ENCODE measurements around the gene RTN4R.
"Not testable (repeated sequence)": the region's sequence is repeated elsewhere in the genome, so short reads cannot be mapped to it uniquely, and the experiment has no call there.

Gene RTN4R

GRCh38 chr22:20271114-20271994 lies 3.2 kb upstream of the RTN4R start:
- Histone ChIP-seq H3K27me3 (replicated peaks) (peaks cover 9% of the 10 kb centered on the region), H3K36me3 (replicated peaks) (no peaks in the 10 kb centered on the region), H3K4me3 (ENCODE audit: low read depth, low read length) (no peak overlapping the region), H3K27ac (no peak overlapping the region)
- in situ Hi-C loops (cut with HindIII; ENCODE audit: low pct_ligation_motif_present, low sequenced_read_pairs) = no loop called here
- DNase-seq = no peak
- TF ChIP-seq CTCF (IDR thresholded peaks at IDR 0.05; ENCODE audit: low read depth, low read length, missing control alignments) = no peak

- H3K4me3 ChIP-seq (ENCODE audit: low read depth, low read length); H3K27ac ChIP-seq; in situ Hi-C loops (cut with HindIII; ENCODE audit: low pct_ligation_motif_present, low sequenced_read_pairs); H3K36me3 ChIP-seq (replicated peaks); DNase-seq; H3K27me3 ChIP-seq (replicated peaks): not testable (repeated sequence)
These were observed 2.3 kb upstream of the RTN4R start for GRCh38 chr22:20270190-20271113.

GRCh38 chr22:20269673-20270072 lies 1.6 kb upstream of the RTN4R start:
- in situ Hi-C loops (cut with HindIII; ENCODE audit: low pct_ligation_motif_present, low sequenced_read_pairs); H3K36me3 ChIP-seq (replicated peaks); H3K4me3 ChIP-seq (ENCODE audit: low read depth, low read length); DNase-seq; H3K27ac ChIP-seq; H3K27me3 ChIP-seq (replicated peaks): not testable (repeated sequence)

DNA sequence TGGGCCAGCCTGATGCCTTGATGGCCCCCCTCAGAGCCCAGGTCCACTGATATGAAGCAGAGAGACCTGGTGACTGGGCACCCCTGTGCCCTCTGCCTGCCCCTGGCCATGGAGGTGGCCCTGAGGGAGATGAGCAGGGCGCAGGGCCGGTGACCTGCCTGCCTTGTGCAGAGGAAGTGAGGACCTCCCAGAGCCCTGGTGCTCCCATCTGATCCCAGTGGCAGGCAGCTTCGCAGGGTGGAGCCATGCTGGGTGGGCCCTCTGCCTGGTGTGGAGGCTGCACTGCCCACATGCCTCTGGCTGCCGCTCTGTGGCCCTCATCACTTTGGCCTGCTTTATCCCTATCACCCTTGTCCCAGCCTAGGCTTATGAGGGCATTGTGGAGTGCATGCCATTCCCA lies 1.1 kb upstream of the RTN4R start:
- H3K27me3 ChIP-seq (replicated peaks); H3K4me3 ChIP-seq (ENCODE audit: low read depth, low read length); DNase-seq; H3K27ac ChIP-seq; in situ Hi-C loops (cut with HindIII; ENCODE audit: low pct_ligation_motif_present, low sequenced_read_pairs); H3K36me3 ChIP-seq (replicated peaks): not testable (repeated sequence)

DNA sequence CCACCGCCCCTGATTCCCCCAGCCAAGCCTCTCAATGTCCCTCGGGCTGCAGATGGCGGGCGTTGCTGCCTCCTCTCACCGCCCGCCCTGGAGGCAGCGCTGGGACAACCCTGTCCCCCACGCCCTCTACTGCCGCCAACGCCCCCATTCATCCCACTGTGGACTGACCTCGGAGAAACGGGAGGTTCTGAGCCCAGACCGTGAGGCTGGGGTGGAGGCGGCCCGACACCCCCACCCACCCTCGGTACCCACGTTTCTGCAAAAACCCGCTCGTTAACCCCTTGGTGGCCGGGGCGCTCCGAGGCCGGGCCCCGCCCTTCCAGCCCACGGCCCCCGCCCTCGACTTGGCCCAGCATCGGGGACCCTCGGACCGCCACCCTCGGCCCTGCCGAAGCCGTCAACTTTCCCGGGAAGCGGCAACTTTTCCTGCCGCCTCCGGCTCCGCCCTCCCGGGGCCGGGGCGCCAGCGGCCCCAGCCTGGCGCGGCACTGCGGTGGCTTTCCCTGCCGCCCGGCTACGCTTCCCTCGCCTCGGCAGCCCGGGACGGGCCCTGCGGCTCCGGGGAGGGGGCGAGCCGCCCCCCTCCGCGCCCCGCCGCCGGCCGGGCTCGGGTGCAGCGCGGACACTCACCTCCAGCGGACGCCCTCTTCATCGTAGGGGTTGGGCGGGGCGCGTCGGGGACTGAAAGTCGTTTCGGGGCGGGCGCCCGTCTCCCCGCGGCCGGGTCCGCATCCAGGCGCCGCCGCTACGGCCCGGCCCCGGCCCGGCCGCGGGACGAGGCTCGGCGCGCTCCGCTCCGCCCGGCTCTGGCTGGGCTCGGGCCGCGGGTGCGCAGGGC lies 458 bp downstream of the RTN4R start:
- no peak for DNase-seq
- no peaks in the 10 kb centered on the region for H3K36me3 ChIP-seq (replicated peaks)
- TF ChIP-seq CTCF (IDR thresholded peaks at IDR 0.05; ENCODE audit: low read depth, low read length, missing control alignments) = no peak
- H3K27ac ChIP-seq = no peak overlapping the region
- H3K27me3 ChIP-seq (replicated peaks) = peaks cover 9% of the 10 kb centered on the region
- in situ Hi-C loops (cut with HindIII; ENCODE audit: low pct_ligation_motif_present, low sequenced_read_pairs) = no loop called here
- no peak overlapping the region for H3K4me3 ChIP-seq (ENCODE audit: low read depth, low read length)

DNA sequence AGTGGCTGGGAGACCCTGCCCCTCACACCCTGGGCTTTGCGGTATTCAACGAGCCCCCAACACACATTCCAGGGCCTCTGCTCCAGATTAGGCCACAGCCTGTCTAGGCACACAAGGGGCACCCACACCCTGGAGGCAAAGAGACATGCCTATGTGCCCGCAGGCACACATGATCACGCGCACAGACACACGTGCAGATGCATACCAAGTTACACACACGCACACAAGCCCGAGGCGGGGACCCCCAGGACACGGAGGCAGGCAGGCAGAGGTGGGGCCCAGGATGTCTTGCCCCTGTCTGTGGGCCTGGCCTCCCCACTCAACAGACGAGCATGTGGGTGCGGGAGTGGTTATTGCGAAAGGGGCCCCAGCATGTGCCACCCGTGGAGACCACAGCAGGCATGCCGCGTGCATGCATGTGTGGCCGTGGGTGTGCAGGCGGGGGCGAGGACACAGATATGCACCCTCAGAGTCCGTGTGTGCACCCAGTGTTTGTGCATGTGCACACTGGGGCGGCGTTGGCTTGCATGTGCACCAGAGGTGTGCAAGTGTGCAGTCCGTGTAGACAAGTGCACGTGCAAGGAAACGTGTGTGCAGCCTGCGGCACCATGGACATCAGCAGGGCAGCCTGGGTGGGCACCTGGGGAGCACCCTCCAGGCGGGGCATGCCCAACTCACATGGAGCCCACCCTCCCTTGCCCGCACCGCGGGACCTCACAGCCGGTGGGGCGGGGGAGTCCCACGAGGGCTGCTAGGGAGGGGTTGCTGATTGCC lies 1.3 kb downstream of the RTN4R start:
- H3K27ac ChIP-seq; H3K36me3 ChIP-seq (replicated peaks); DNase-seq; in situ Hi-C loops (cut with HindIII; ENCODE audit: low pct_ligation_motif_present, low sequenced_read_pairs); H3K4me3 ChIP-seq (ENCODE audit: low read depth, low read length); H3K27me3 ChIP-seq (replicated peaks): not testable (repeated sequence)

DNA sequence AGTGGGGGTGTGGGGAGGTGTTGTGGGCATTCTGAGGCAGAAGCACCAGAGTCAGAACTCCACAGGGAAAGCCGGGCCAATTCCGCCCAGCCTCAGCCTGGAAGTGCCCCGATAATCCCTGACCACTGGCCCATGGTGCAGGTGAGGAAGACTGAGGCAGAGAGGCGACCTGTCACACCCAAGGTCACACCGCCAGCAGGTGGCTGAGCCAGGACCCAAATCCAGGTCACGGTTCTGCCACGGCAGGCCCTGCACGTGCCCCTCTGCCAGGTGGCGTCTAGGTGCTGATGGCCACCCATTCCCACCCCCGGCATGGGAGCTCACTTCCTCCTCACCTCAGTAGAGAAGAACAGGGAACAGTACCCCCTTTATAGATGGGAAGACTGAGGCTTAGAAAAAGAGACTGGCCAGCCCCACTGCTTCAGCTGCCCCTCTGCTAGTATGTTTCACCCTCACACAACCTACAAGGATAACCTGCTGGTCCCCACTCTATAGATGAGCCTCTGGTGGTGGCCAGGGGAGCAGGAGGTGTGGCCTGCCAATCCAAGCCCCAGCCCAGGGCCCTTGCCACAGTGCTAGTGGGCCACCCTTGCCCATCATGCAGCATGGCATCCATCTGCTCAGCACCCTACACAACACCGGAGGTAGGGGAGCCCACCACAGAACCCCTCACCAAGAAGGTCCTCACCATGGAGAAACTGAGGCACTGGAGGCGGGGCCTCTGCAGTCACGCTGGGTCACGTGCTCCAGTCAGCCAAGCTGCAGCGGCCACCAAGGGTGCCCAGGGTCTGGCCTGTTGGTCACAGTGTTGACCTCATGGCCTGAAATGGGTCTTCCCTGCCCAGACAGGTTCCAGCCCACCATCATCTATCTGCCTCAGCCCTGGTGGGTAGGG lies 2.1 kb downstream of the RTN4R start:
- in situ Hi-C loops (cut with HindIII; ENCODE audit: low pct_ligation_motif_present, low sequenced_read_pairs); H3K4me3 ChIP-seq (ENCODE audit: low read depth, low read length); H3K27me3 ChIP-seq (replicated peaks); H3K36me3 ChIP-seq (replicated peaks); DNase-seq; H3K27ac ChIP-seq: not testable (repeated sequence)
